OCI-LY3 (cell line): ENCODE data around the gene DISP1.

ENCODE experiments used
- EZH2phosphoT487 ChIP-seq: fragments of 200-600 bp; shearing (Covaris generic); IDR thresholded peaks from 2 replicates; pipeline ENCODE4 v1.6.1; 2018; ENCODE audit warnings: antibody characterized with exemption, mixed run types, low read depth
- TF ChIP-seq, protein P1 (sequence below): fragments of 200-600, 300-600 bp; sonication (generic); IDR thresholded peaks from 2 replicates; pipeline ENCODE4 v1.5.1; 2014; ENCODE audit warnings: antibody characterized with exemption, low read length, low read depth

DNA sequence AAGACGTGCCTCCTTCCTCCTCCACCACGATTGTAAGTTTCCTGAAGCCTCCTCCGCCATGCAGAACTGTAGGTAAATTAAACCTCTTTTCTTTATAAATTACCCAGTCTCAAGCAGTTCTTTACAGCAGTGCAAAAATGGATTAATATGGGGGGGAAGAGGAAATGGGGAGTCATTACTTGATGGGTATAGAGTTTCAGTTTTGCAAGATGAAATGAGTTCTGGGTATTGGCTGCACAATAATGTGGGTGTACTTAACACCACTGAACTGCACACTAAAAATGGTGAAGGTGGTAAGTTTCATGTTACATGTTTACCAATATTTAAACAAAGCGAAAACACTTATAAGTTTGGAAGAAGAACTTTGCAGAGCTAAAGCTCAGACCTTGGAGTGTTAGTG lies 24.3 kb upstream of the DISP1 start:
- TF ChIP-seq, protein P1, sequence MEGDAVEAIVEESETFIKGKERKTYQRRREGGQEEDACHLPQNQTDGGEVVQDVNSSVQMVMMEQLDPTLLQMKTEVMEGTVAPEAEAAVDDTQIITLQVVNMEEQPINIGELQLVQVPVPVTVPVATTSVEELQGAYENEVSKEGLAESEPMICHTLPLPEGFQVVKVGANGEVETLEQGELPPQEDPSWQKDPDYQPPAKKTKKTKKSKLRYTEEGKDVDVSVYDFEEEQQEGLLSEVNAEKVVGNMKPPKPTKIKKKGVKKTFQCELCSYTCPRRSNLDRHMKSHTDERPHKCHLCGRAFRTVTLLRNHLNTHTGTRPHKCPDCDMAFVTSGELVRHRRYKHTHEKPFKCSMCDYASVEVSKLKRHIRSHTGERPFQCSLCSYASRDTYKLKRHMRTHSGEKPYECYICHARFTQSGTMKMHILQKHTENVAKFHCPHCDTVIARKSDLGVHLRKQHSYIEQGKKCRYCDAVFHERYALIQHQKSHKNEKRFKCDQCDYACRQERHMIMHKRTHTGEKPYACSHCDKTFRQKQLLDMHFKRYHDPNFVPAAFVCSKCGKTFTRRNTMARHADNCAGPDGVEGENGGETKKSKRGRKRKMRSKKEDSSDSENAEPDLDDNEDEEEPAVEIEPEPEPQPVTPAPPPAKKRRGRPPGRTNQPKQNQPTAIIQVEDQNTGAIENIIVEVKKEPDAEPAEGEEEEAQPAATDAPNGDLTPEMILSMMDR: no peak
- no peak for TF ChIP-seq EZH2phosphoT487
